Kidney tubule cell (primary cell): ENCODE results near the gene BIRC6.

Source experiments
- DNase-seq: peaks from one replicate; pipeline ENCODE4 v3.0.0-alpha.2; 2018; ENCODE audit warnings: low spot score

BIRC6 gene

DNA sequence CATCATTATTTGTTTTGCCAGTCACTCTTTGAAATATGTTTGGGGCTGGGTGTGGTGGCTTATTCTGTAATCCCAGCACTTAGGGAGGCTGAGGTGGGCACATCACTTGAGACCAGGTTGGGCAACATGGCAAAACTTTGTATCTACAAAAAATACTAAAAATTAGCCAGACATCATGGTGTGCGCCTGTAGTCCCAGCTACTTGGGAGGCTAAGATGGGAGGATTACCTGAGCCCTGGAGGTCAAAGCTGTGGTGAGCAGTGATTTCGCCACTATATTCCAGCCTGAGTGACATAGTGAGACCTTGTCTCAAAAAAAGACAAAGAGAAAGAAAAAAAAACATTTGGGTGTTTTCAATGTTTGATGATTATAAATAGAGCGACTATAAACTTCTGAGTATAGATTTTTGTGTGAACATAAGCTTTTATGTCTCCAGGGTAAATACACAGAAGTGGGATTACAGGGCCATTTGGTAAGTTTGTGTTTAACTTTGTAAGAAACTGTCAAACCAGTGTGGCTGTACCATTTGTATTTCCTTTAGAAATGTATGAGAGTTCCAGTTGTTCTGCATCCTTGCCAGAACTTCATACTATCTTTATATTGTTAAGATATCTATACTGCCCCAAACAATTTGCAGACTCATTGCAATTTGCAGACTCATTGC, 15.8 kb downstream of the BIRC6 start:
- DNase-seq: no peak

DNA sequence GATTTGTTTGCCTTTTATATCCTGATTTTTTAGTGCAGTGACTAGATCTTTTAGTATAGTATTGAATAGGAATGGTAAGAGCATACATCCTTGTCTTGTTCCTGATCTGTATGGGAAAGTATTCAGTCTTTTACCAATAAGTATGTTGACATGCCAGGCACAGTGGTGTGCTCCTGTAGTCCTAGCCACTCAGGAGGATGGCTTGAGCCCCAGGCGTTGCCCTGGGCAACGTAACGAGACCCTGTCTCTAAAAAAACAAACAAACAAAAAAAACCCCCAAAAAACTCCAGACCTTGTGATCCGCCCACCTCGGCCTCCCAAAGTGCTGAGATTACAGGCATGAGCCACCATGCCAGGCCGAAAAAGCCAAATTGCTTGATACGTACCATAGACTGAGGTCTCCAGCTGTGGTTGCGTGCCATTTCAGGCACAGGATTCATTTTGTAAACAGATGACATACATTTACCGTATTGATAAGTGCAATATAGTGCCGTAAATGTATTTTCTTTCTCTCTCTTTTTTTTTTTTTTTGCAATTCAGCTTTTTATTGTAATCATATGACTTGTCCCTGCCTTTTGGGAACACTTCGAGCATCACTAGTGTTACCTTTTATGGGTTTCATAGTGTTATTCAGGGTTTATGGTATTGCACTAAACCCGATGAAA, 18.5 kb downstream of the BIRC6 start:
- no peak for DNase-seq

DNA sequence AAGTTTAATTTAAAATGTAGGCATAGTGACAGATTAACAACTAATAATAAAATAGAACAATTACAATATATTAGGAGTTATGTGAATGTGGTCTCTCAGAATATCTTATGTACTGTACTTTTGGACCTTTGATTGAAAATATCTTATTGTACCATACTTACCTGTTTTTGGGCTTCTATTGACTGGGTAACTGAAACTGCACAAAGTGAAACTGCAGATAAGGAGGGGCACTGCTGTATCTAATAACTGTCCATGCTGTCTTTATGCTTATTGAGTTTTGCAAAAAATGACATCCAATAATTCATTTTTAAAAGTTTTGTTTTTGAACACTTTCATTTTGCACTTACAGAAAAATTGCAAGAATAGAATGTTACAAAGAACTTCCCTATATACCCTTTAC, 19.9 kb downstream of the BIRC6 start:
- DNase-seq: no peak

DNA sequence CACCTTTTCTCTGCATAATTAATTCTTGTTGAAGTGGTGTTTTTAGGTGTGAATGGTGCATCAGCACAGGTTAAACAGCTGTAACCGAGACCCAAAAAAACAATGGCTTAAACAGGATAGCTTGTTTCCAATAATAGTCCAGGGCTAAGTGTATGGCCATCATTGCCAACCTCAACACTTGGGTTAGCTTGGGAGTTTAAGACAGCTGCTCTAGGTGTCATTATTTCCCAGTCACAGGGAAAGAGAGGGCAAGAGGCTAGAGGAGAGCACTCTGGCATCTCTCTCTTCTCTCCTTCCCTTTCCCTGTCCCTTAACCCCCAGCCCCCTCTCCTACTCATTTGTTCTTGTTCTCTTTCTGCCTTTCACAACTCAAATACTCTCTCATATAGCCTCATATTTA, 21.1 kb downstream of the BIRC6 start:
- DNase-seq: no peak

DNA sequence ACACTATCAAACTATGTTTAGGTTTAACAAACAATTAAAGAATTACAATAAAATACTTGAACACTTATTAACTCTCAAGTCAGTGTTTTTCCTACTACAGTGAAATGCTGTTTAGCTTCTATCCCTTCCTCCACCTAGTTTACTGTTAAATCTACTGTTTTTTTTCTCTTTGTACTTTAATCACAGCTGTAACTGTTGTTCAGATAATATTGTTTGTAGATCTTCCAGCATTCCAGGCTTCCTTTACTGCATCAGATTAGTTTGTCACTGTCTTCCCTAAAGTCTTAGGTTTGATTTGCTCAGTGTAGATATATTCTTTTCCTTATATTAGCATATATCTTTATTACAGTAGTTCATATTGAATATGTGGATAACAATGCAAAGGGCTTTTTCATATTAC, 22.5 kb downstream of the BIRC6 start:
- DNase-seq: no peak

DNA sequence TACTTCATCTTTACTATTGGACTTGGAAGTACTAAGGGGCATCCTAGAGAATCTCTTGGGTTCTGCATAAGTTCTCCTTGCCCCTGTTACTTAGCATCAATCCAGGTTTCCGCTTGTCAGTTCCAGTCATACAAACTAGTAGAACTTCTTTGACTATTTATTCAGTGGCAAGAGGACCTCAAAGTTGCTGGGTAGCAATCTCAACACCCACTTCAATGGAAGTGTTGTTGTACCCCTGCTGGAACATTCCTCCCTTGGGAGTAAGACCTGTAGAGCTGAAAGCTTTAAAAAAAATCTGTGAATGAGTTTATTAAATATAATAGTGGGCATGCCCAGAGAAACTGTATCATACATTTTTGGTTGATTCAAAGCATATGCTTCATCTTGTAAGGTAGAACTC, 27.0 kb downstream of the BIRC6 start:
- no peak for DNase-seq

DNA sequence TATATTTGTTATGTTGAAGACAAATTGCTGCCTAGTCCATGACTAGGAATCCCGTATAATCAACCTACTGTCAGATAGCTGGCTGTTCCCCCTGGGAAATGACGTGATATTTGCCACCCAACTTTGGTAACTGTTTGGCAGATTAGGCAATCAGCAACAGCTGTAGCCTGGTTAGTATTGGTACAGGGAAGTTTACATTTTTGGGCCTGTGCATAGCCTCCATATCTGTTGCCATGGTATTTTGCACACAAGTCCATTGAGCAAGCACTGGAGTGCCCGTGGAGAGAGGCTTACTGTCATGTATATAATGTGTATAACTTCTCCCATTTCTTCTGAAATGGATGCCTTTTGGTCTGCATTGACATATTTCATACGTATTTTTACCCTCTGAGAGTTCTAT, 27.7 kb downstream of the BIRC6 start:
- no peak for DNase-seq

DNA sequence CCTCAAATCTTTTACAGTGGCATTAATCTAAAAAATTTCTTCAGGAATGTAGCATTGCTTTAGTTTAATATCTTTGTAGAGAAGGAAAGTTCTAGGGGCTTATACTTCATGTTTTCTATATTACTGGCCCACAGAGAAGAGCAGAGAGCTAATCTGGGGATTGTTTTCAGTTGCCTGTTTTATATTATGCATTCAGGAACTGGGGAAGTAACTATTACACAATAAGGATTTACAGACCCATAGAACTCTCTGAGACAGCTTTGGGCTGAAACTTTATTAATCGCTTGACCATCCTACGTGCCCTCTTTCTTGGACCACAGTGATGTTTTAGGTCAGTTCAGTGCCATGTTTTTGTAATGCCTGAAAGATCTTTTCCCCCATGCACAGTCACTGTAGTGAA, 29.9 kb downstream of the BIRC6 start:
- no peak for DNase-seq

DNA sequence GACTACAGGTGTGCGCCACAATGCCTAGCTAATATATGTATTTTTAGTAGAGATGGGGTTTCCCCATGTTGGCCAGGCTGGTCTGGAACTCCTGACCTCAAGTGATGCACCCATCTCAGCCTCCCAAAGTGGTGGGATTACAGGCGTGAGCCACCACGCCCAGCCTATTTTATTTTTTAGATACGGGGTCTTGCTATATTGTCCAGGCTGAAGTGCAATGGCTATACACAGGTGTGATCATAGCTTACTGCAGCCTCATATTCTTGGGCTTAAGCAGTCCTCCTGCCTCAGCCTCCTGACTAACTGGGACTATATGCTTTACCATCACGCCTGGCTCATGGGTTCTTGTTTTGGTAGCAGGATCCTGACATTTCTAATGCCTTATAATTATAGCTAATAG, 42.4 kb downstream of the BIRC6 start:
- no peak for DNase-seq

DNA sequence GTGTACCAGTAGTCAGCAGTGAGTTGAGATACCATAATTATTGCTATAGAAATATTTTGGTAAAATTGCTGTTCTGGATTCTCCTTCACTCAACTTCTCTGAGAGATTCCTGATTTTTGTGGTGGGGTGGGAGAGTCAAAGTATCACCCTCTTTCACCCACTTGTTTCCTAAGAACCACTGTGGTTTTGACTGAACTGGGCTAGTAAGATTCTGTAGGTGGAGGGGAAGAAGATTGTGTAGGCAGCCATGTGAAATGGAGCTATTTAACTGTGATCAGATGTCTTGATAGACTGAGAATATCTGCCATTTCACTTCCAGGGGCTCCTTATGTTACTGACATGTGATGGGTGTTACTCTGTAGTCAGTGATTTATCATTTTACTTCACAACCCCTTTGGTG, 45.3 kb downstream of the BIRC6 start:
- no peak for DNase-seq

DNA sequence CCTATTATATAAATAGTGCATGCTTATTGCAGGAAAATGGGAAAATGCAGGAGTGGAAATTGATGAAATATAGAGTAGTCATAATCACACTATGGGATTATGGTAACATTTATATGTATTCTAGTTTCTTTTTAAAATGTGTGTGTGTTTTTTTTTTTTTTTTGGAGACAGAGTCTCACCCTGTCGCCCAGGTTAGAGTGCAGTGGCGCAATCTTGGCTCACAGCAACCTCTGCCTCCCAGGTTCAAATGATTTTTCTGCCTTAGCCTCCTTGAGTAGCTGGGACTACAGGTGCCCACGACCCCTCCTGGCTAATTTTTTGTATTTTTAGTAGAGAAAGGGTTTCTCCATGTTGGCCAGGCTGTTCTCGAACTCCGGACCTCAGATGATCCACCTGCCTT, 47.0 kb downstream of the BIRC6 start:
- DNase-seq: no peak

DNA sequence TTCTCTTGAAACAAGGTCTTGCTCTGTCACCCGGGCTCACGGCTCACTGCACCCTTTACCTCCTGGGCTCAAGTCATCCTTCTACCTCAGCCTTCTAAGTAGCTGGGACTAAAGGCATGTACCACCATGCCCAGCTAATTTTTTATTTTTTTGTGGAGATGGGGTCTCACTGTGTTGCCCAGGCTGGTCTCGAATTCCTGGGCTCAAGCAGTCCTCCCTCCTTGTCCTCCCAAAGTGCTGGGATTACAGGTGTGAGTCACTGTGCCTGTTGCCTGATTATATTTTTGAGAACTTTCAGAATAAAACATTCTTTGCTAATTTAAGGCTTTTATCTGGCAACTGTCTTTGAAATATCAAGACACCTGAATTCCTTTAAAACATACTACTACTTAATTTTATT, 47.9 kb downstream of the BIRC6 start:
- DNase-seq: no peak

DNA sequence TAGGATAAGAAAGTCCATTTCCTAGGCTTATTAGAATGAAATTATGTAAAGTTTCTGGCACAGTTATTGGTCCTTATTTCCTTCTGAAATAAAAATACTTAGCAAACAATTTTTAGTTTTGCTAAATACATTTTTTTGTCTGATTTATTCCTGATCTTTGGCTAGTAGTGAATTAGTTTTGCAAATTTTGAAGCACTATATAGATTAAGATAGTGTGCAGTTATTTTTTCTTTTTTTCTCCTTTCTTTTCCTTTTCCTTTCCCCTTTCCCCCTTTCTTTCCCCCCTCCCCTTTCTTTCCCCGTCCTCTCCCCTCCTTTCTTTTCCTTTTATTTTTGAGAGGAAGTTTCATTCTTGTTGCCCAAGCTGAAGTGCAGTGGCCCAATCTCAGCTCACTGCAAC, 59.7 kb downstream of the BIRC6 start:
- DNase-seq: no peak

DNA sequence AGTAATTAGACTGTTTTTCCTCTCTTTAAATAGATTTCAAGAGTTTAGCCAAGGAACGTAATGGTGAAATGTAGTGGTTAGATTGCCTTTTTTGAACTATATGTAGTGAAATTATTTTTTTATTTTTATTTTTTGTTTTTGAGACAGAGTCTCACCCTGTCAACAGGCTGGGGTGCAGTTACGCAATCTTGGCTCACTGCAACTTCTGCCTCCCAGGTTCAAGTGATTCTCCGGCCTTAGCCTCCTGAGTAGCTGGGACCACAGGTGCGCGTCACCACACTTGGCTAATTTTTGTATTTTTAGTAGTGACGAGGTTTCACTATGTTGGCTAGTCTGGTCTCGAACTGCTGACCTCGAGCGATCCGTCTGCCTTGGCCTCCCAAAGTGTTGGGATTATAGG, 60.8 kb downstream of the BIRC6 start:
- no peak for DNase-seq

DNA sequence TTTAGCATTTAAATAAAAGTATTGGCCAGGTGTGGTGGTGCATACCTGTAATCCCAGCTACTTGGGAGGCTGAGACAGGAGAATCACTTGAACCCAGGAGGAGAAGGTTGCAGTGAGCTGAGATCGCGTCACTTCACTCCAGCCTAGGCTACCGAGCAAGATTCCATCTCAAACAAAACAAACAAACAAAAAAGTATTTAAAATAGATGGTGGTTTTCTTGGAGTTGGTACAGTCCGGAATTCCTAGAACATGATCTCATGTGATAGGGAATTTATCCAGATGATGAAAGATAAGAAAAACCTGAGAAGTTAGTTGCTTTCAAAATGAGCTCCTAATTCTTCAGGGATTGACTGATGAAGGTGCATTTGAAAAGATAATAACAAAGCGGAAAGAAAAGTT, 62.0 kb downstream of the BIRC6 start:
- peak; percentile 51 for DNase-seq

DNA sequence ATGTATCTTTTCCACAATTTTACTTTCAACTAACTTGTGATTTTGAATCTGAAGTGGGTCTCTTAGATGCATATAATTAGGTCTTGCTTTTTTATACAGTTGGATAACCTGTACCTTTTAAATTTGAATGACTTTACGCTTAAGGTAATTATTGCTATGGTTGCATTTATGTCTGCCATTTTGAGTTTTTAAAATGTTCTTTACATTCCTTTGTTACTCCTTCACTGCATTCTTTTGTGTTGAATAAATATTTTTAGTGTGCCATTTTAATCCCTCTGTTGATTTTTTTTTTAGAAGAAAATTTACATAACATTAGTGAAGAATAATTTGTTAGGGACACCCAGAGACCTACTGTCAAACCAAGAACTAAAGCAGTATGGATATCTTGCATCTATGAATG, 65.3 kb downstream of the BIRC6 start:
- DNase-seq: no peak

DNA sequence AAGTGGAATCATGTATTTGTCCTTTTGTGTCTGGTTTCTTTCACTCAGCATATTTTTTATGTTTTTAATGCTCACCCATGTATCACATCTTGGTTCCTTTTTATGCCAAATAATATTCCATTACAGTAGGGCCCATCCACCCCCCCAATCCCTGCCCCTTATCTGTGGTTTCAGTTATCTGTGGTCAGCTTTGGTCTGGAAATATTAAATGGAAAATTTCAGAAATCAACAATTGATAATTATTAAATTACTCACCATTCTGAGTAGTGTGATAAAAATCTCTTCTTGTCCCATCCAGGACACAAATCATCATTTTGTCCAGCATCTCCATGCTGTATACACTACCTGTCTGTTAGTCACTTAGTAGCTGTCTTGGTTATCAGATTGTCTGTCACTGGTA, 66.7 kb downstream of the BIRC6 start:
- no peak for DNase-seq

DNA sequence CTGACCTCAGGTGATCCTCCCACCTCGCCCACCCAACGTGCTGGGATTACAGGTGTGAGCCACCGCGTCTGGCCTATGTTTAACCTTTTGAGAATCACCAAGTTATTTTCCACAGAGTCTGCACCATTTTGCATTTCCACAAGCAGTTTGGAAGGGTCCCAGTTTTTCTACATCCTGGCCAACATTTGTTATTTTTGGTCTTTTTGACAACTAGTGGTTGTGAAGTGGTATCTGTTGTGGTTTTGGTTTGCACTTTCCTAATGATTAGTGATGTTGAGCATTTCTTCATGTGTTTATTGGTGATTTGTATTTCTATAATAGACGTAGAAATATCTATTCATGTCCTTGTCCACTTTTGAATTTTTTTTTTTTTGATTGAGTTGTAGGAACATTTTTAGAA, 67.9 kb downstream of the BIRC6 start:
- DNase-seq: no peak

DNA sequence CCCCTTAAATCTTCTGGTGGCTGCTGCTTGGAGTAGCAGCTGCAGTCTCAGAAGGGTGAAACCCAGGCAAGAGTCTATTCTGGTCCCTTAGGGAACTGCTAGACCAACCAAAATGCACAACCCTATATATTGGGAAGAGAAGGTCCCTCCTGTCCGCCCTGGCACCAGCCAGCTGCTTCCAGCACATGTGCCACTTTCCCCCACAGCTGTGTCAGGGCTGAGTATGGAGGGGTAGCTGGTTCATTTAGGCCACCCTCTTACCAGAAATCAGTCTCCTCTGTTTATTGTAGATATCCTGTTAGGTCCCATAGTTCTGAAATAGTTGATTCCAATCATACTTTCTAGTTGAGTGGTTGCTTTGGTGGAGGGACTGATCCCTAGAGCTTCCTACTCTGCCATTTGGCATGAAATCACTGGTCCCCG, 68.9 kb downstream of the BIRC6 start:
- peak; percentile 12 for DNase-seq

DNA sequence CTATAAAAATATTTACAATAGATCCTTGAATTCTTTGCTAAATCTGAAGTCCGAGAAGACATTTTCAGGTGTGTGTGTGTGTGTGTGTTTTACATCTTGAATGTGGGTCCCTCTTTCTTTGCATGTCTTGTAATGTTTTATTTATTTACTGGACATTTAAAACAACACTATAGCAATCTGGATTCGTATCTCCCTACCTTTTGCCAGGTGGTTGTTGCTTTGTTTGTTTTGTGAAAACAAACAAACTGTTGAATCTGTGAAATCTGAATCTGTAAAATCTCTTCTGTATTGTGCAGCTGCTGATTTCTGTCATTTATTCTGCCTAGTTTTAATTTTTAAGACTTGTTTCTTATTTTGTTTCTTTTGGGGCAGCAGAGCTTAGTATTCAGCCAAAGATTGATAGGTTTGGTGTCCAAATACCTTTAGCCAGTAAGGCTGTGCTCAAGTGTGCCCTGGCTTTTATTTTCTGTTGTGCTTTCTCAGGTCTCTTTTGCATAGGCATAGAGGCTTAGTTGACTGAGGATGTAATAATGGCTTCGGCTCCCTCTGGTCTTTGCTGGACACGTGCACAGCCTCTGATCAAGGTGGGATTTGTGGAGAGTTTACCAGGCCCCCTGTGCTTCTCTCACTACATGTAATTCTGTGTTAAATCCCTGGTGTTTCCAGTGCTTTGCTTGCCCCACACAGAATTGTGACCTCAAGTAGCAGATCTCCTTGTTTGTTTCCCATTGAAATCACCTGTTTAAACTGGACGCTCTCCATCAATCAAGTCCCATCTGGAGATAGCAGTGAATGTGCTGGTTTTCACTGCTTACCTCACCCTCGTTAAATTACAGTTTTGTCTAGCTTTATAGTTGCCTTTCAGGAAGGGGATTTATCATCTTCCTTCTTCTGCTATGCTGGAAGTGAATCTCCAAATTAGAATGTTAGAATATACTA, 71.1 kb downstream of the BIRC6 start:
- no peak for DNase-seq

DNA sequence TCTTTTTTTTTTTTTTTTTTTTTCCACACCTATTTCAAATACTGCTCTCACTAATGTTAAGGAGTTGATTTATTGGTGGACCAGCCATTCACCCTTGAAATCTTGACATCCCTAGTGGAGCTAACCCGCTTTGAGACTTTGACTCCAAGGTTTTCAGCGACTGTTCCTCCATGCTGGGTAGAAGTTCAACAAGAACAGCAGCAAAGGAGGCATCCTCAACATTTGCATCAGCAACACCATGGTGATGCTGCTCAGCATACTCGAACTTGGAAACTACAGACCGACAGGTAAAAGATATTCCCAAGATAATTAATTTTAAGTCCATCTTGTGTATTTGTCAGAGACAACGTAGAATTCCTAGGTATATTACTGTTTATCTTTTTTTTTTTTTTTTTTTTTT, 74.0 kb downstream of the BIRC6 start:
- DNase-seq: no peak

DNA sequence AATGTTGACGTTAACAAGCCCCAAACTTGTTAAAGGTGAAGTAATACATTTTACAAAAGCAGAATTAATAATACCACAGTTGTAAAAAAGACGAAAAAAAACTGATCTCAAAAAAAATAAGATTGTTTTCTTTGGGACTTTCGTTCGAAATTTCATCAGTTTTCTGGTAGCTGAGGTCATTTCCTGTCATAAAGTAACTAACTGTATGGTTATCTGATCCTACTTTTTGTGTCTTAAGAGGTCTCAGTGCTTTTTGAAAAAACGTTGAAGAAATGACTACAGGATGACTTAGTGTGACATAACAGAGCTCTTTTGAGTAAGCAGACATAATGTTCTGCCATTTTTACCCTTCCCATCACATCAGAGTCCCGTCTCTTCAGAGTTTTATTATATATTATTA, 79.3 kb downstream of the BIRC6 start:
- DNase-seq: no peak

DNA sequence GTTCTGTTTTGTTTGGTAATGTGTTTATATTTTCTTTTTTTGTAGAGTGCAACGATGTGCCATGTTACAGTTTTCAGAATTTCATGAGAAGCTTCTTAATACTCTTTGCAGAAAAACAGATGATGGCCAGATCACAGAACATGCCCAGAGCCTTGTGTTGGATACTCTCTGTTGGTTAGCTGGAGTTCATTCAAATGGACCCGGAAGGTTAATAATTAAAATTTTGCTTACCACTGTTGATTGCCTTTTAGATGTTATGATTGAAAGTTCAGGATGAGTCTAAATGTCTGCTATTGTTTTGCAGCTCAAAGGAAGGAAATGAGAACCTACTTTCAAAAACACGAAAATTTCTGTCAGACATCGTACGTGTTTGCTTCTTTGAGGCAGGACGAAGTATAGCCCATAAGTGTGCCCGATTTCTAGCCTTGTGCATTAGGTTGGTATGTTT, 85.2 kb downstream of the BIRC6 start:
- DNase-seq: peak; percentile 33
